NCI-H187 treated with DMSO at 0.1 percent for 48 hours (cell line): ENCODE data around the gene TTBK1.

Source experiments
- DNase-seq: peaks from one replicate; lab custom pipeline; 2025; lab: John Stamatoyannopoulos, UW

TTBK1 gene

DNA sequence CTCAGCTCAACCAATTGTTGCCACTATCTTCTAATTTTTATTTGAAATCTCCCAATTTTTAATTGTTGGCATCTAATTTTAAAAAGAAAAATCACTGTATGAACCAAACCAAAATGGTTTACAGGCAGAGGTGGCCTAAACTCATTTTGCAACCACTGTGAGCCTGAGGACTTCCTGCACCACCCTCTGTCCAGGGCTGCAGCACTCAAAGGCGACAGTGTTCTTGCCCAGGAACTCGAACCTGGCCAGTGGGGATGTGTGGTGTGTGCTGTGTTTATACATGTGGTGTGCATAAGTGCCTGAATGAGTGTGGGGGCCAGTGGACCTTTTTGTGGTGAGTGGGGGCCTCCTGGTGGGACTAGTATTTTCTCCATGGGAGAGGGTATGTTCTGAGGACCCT is 30.4 kb downstream of the TTBK1 start:
- no peak for DNase-seq

DNA sequence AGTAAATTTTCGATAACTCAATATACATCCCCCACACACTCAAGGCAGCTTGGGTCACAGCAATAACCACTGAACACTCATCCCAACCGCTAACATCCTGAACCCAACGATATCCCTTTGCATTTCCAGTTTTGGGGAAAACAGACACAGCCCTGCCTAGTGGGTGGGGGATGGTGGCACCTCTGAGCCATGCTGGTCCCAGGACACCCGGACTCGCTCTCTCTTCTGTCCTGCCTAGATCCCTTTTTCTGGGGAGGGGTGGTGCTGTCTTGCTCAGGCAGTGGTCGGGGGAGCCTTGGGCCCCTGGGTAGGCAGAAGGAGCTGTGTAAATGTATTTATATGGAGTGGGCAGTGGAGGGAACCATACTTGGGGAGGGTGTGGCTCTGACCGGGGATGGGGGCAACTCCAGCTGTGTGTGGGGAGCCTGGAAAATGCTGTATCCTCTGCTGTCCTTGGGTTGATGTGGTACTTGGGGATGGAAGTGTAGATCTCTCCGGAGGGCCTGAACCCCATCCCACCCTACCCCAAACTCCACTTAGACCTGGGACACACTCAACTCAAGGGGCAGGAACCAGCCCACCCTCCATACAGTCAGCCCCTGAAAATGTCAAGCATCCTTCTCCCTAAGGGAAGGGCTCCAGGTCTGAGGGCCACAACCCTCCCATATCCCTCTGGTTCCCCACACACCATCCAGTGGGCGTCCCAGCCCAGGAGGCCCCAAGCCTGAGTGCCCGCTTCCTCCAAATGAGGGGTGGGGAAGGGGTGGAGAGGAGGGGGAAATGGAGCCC is 31.0 kb downstream of the TTBK1 start:
- no peak for DNase-seq

DNA sequence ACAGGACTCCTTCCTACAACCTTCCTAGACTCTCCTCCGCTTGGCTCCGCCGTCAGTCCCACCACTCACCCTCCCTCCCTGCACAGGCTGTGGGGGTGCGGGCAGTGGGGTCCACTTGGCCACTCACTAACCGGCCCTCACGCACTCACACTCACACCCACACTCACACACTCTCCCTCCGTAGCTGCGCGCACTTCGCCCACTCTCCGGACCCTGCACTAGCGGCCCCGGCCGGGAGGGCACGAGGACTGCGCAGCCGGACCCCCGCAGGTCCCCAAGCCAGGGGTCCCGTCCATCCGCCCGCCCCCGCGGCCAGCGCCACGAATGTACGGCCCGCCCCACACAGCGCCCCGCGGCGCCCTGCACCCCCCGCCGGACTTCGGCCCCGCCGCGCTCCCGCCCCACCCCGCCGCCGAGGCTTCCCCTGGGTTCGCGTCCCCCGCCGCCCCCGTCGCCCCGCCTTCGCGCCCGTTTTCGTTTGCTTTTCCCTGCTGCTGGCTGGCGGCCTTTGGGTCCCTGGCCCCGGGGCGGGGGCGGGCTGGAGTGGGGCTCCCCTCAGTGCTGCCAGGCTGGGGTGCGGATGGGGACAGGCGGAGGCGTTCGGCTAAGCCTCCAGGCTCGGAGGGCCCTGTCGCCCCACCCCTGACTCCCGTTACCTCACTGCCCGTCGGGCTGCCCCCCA is 31.8 kb downstream of the TTBK1 start:
- no peak for DNase-seq

DNA sequence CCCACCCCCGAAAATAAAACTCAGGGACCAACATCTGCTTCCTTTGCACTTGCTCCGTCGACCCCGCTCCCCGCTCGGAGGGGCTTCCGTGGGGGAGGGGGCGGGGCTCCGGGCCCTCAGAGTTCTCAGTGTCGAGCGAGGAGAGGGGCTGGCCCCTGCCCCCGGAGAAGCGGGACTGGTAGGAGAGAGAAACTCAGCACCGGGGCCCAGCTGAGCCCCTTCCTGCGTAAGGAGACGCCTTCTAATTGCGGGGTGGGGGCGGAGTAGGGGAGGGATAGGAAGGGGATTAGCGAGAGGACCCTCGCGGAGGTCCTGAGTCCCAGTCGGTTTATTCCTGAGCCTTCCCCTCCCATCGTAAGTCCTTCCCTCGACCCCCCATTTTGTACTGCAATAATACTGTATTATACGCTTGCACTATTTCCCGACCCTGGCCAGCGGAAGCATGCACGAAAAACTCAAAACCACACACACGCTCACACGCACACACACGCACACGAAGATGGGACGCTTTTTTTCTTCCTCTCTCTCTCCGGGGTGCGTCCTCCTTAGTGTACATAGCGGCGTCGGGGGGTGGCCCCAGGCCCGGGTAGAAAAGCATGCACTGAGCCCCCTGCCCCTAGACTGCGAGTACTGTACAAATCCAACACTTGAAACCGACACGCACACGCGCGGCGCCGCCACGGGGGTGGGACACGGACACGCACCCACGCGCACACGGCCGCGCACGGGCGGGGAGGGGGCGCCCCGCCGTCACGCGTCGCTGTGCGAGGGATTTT is 32.7 kb downstream of the TTBK1 start:
- DNase-seq: no peak

DNA sequence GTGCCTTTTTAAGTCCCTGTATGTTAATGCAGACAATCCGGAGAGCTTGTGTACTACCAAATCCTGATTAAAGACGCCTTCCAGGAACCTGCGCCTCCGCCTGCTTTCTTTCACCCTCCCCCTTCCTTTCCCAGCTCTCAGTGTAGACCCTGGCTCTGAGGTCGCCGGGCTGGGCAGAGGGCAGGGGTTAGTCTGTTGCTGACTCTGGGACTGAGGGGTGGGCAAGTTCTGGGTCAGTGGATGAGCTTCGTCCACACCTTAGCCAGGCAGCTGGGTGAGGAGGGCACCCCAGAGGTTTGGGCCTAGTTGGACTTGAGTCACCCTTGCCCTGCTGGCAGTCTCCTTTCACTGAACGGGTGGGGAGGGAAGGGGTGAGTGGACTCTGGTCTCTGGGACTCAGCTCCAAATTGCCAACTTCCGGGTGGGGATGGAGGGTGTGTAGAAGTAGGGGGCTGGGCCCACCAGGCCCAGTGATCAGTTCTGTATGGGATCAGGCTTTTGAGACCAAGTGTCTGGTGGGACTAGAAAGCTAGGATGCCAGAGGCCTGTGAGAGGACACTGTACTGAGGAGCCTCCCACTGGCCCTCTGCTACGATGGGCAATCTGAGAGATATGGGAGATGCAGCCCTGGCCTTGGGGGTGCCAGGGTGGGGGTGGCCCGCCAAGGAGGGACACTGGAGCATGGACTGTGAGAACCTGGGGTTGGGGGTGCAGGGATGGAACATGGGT is 33.5 kb downstream of the TTBK1 start:
- DNase-seq: no peak

DNA sequence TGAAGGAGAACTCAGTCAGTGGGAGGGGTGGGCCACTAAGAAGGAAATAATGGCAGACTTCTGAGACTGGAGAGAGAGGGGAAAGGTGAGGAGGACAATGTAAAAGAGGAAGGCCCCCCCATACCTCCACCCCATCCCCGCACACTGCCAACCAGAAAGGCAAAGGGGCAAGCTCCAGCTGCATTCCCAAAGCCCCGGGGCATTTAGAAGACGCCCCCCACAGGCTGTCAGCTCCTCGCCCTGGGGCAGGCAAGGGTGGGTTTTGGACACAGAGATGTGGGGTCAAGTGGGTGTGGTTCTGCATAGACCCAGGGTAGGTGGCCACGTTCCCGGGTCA is 34.0 kb downstream of the TTBK1 start:
- DNase-seq: no peak

DNA sequence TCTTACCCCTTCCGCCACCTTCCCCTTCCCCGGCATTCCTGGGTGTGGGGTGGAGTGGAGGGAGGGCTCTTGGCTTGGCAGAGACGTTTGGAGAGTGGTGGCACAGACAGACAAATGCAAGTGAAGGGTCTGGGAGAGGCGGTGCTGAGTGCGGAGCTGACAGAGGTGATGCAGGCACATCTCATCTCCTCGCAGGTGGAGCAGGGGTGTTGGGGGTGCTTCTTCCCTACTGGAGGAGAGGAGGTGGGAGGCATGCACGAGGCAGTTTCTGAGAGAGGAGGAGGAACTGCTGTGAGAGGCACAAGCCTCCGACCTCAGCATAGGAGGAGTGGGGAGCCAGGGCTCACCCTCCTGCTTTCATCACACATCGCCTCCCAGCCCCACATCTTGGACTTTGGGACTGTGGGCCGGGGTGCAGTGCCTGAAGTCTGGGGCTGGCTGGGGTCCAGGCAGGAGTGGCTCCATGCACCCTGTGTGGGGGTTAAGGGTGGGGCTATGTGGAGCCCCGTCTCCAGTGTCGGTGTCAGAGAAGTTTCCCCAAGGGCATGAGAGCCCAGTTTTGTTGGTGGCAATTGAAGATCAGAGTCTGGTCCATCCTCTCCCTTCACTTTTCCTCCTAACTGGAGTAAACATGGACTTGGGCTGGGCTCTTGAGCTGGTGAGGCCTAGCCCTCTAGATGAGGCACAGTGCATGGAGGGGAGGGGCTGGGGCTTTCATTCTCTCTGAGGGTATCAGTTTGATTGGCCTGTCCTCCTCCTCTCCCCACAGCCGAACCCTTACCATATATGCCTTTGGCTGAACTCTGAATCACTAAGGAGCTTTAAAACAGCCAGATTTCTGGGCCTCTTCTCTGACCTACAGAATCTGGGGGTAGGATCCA is 34.6 kb downstream of the TTBK1 start:
- DNase-seq: no peak

DNA sequence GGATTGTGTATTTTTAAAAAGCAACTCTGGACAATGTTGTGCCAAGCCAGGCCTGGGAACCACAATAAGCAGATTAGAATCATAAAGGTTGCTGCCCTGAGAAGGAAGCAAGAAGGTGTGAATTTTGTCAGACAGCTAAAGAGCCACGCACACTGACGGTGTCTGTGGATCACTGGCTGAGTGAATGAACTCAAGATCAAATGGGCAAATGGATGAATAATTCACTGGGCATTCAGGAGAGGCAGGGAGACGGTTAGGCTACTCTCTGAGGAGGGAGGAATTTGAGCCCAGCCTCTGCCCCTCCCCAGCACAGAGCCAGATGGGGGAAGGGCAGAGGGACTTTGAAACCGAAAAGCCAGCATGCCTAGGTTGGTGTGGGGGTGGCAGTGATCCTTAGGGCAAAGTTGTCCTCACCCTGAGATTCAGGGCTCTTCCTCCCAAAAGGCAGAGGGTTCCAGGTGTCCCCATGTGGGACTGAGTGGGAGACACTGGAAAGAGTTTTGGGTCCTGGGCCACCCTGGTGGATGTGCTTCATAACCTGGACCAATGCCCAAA is 35.3 kb downstream of the TTBK1 start:
- no peak for DNase-seq

DNA sequence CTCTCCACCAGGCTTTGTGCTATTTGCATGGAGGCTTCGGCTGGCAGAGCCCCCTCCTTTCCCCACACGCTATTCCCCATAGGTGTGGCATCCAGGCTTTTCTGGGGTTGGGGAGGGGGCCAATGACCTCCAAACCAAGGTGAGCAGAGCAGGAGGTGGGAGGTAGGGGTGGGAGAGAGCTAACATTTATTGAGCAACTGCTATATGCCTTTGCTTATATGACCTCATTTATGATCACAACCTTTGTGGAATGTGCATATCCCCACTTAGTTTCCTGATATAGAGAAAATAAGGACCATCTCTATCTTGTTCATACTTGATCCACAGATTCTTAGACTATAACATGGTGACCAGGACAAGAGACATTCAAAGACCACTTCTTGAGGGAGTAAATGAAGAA is 37.0 kb downstream of the TTBK1 start:
- DNase-seq: no peak

DNA sequence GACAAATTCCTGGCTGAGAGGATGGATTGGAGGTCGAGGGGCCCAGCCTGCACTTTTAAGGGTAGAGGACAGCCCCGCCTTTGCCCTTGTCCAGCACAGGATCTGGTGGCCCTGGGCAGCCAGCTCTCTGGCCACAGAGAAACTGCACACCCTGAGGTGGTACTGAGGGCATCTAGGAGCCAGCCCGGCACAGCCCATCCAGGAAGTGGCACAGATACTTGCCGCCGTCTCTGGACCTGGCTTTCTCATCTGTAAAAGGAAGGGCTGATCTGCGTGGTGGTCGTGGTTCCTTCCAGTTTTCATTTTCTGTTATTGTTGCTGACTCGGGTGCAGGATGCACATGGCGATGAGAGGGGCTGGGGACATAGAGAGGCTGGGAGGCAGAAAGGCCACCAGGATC is 38.8 kb downstream of the TTBK1 start:
- DNase-seq: no peak

DNA sequence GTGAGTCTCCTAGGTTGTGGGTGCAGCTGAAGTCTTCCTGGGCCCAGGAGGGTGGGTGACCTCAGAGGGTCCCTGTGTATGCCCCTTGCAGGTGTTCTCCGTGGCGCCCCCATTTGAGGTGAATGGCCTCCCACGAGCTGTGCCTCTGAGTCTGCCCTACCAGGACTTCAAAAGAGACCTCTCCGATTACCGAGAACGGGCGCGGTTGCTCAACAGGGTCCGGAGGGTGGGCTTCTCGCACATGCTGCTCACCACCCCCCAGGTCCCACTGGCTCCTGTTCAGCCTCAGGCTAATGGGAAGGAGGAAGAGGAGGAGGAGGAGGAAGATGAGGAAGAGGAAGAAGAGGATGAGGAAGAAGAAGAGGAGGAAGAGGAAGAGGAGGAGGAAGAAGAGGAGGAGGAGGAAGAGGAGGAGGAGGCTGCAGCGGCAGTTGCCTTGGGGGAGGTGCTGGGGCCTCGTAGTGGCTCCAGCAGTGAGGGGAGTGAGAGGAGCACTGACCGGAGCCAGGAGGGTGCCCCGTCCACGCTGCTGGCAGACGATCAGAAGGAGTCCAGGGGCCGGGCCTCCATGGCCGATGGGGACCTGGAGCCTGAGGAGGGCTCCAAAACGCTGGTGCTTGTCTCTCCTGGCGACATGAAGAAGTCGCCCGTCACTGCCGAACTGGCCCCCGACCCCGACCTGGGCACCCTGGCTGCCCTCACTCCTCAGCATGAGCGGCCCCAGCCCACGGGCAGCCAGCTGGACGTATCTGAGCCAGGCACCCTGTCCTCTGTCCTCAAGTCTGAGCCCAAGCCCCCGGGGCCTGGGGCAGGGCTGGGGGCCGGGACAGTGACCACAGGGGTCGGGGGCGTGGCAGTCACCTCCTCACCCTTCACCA is 39.6 kb downstream of the TTBK1 start:
- DNase-seq: no peak

DNA sequence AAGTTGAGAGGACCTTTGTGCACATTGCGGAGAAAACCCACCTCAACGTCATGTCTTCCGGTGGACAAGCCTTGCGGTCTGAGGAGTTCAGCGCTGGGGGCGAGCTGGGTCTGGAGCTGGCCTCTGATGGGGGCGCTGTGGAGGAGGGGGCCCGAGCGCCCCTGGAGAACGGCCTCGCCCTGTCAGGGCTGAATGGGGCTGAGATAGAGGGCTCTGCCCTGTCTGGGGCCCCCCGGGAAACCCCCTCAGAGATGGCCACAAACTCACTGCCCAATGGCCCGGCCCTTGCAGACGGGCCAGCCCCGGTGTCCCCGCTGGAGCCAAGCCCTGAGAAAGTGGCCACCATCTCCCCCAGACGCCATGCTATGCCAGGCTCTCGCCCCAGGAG is 40.2 kb downstream of the TTBK1 start:
- DNase-seq: no peak

DNA sequence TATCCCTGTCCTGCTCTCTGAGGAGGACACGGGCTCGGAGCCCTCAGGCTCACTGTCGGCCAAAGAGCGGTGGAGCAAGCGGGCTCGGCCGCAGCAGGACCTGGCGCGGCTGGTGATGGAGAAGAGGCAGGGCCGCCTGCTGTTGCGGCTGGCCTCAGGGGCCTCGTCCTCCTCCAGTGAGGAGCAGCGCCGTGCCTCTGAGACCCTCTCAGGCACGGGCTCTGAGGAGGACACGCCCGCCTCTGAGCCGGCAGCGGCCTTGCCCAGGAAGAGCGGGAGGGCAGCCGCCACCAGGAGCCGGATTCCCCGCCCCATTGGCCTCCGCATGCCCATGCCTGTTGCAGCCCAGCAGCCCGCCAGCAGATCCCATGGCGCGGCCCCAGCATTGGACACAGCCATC is 40.6 kb downstream of the TTBK1 start:
- DNase-seq: no peak

DNA sequence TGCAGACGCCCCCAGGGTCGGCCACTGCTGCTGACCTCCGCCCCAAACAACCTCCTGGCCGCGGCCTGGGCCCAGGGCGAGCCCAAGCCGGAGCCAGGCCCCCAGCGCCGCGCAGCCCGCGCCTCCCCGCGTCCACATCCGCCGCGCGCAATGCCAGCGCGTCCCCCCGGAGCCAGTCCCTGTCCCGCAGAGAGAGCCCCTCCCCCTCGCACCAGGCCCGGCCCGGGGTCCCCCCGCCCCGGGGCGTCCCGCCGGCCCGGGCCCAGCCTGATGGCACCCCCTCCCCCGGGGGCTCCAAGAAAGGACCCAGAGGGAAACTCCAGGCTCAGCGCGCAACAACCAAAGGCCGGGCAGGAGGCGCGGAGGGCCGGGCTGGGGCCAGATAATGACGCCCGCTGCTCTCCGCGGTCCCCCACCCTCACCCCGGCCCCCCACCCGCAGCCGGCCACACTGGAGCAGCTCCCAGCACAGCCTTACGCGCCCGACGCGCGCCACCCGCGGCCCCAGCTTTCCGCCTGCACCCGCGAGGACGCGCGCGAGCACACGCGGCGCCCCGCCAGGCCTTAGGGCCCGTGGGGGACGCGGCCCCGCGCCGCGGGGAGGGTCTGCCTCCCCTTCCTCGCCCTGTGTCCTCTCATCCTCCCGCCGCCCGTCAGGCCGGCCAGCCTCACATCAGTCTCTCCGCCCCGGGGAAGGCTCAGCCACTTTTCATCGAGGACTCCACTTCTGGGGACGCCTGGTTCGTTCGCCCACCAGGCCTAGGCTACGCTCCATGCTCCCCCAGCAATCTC is 41.9 kb downstream of the TTBK1 start:
- DNase-seq: no peak

DNA sequence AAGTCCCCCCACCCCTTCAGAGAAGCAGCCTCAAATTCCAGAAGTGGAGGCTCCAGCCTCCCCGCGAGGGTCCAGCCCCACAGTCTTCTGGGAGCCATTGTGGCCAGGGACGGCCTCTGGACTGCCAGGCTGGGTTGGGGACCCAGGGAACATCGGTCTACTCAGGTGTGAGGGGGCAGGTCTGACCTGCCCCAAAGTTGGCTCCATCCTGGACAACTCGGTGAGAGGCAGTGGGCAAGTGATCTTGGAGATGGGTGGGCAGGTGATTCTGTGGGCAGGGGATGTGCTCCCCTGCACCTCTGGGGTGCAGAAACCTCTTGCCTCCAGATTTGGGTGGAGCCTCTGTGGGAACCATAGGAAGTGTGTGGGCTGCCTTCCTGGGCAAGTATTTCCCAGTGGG is 42.6 kb downstream of the TTBK1 start:
- no peak for DNase-seq

DNA sequence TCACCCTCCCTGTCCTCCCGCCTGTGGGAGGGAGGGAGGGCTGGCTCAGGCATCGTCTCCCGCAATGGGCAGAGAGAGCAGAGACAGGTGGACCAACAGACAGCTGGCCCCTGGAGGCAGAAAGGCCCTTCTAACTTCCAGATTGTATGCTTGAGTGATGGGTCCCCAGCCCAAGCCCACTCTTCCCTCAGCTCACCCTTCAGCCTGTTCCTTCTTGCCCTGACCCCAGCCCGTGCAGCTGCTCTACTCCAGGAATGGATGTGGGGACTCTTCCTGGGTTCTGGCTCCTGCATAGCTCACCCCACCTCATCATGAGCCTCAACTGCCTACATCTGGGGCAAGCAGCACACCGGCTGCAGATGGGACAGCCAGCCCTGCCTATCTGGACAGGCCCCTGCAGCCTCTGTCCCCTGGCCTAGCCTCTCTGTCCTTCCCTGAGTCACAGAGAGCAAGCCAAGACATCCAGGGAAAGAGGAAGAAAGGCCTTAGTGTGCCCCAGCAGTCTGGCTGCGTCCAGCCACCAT is 43.2 kb downstream of the TTBK1 start:
- DNase-seq: no peak

DNA sequence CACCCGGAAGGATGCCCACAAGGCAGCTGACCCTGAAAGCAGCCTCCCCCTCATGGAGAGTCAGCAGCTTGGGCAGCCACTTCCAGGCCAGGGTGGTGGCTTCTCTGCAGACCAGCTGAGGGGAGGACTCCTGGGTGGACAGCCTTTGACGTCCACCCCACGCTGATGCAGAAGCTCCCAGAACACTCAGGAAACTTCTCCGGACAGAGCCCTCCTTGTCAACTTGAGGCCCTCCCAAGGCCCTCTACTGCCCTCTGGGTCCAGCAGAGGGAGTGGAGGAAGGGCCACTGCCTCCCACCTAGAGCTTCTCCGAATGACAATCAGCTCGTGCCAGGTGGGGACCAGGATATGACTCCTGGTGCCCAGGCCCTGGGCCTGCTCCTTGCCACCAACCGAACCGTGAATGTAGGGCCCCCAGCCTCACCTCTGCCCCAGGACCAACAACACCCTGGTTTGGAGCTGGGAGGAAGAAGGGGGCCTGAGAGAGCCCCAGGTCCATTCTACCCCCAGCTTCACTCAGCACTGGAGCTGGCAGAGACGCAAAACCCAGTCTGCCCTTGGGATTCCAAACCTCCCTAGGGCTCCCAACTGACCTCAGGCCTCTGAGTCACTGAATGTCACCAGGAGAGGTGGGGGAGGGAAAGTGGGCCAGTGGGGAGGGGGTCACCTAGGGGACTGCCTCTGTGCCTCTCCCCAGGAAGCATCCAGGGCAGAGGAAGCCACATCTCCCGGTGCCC is 43.9 kb downstream of the TTBK1 start:
- DNase-seq: no peak
